Hypothalamus (tissue), 51 donors: ENCODE results near the gene OR4D1.
"Not testable (repeated sequence)": the region's sequence is repeated elsewhere in the genome, so short reads cannot be mapped to it uniquely, and the experiment has no call there.

Source experiments
- DNase-seq, 51 donors: peaks; one replicate each; lab custom pipeline; 2025; lab: John Stamatoyannopoulos, UW

The OR4D1 gene

DNA sequence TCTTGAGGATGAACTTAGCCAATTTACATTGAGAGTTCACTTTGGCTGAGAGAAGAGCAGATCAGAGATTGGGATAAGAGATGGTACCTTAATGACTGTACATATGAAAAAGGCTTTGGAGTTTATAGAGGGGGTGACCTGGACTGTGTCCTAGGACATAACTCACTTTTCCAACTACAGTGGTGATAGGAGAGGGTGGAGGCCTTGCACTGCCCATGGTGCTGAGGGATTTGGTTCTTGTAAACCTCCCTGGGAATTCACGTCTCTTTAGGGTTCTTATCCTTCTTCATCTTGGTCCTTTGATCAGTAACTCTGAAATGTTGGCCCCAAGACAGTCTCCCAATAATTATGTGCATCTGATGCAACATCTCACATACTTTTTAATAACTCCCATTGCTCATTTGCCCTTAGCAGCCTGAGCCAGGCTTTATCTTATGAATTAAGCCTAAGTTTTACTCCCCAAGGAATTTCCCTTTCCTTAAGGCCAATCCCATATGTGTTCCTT is at the start of gene OR4D1:
OR4D1 (plus strand) TSS at position 455 of the 505 bp plus-strand sequence. CDS start 6,770 bp downstream, outside the sequence.
- DNase-seq: no peak

DNA sequence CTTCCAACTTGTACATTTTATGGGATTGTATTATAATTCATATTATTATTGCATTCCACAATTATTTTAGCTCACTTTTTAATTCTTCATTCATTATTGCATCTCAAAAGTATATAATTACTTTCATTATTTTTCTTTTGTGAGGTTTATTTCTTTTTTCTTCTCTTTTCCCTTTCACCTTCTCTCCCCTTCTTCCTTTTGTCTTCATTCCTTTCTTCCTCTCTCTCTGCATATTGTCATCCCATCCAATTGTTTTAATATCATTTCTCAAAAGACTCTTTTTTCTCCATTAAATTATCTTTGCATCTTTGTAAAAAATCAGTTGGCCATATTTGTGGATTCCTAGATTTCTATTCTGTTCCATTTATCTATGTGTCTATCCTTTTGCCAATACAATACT is 47.7 kb upstream of the OR4D1 start:
- no peak for DNase-seq

DNA sequence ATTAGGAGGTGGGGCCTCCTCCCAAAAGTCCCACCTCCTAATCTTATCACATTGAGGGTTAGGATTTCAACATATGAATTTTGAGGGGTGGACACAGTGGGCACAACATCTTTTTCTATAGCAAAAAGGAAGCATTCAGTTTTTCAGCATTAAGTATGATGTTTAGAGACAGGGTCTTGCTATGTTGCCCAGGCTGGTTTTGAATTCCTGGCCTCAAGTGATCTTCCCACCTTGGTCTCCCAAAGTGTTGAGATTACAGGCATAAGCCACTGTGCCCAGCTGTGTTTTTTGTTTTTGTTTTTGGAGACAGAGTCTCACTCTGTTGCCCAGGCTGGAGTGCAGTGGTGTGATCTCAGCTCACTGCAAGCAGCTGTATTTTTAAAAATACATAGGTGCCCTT is 46.3 kb upstream of the OR4D1 start:
- not testable (repeated sequence) for DNase-seq

DNA sequence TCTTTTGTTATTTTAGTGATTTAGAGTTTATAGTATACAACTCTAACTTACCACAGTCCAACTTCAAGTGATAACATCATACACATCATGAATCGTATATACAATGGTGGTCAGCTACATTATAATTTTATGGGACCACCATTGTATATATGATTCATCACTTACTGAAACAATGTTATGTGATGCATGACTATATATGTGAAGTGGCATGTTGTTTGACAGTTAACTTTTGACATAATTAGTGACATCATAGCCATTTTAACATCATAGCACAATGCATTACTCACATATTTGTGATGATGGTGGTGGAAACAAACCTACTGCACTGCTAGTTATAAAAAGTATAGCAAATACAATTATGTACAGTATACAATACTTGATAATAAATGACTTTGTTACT is 43.1 kb upstream of the OR4D1 start:
- no peak for DNase-seq

DNA sequence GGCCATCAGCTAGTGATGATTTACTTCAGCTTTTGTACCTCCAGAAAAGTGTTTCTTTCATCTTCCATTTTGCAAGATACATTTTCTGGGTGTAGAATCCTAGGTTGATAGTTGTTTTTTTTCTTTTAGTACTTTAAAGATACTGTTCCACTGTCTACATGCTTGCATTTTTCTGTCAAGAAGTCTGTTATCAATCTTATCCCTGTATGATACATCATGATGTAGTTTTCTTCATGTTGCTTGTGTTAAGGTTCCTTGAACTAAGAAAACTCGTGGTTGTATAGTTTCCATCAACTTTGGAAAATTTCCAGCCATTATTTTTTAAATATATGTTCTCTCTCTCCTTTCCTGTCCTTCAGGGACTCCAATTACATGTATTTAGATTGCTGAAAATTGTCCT is 40.9 kb upstream of the OR4D1 start:
- DNase-seq: no peak

DNA sequence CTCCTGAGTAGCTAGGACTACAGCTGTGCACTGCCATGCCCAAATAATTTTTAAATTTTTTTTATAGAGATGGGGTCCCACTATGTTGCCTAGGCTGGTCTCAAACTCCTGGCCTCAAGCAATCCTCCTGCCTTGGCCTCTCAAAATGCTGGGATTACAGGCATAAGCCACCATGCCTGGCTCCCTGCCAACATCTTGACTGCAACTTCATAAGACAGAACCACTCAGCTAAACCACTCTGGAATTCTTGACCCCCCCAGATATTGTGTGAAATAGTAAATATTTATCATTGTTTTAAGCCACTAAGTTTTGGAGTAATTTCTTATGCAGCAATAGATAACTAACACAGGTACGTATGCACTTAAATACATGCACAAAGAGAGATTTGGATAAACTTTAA is 39.0 kb upstream of the OR4D1 start:
- no peak for DNase-seq

DNA sequence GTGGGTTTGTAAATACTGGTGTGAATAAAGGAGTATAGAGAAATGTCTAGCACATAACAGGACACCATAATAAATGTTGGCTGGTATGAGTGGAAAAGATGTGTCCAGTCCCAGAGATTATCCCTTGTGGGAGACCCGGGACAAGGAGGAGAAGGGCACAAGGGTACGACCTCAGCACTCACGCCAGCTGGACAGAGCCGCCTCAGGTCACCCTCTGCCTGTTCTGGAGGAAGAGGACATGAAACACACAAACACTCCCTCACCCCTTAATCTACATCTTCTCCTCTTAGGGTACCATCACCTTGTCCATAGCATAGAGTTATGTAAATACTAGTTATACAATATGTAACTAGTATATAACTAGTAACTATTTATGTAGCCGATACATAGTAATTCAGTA is 38.2 kb upstream of the OR4D1 start:
- no peak for DNase-seq

DNA sequence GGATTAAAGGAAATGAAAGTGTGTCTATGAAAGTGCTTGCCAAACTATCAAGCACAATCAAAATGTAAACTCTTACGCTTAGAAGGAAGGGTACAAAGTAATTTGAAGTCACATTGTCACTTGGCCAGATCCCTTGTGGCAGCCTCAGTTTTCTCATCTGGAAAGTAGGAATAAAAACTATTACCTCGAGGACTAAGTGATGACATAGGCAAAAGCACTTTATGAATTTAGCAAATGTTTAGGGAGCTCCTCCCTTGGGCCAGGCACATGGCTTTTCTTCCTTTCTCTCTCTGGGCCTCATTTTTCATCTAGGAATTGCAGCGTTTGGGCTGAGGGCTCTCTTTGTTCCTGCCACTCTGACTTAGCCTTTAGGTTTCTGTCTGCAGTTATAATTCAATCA is 36.5 kb upstream of the OR4D1 start:
- DNase-seq: no peak

DNA sequence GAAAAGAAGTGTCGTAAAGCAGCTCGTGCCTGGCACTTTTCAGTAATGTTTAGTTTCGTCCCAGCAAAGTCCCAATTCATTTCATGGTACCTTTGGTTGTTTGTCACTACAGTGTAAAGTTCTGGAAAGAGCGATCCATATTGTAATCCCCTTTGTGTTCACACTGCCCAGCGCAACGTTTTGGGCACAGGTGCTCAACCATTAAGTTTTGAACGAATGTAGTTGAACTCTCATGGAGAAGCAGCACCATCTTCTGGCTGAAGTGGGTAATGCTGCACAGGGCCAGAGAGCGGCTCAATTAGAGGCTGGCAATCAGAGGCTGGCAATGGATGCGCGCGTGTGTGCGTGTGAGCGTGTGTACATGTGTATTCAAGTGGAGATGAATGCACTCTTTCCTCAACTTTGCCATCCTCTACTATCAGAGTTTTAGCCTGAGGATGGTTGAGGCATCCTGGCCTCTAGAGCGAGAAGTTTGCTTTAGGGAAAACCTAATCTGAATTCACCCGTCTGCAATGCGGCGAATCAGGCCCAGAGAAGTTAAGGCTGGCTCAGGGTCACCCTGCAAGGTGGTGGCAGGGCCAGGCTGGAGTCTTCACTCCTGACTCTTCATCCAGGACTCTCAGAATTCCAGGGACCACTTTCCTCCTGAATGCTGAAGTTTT is 35.1 kb upstream of the OR4D1 start:
- peak in 46 of 51 donors; percentile 9 to 81 (median 46) for DNase-seq

DNA sequence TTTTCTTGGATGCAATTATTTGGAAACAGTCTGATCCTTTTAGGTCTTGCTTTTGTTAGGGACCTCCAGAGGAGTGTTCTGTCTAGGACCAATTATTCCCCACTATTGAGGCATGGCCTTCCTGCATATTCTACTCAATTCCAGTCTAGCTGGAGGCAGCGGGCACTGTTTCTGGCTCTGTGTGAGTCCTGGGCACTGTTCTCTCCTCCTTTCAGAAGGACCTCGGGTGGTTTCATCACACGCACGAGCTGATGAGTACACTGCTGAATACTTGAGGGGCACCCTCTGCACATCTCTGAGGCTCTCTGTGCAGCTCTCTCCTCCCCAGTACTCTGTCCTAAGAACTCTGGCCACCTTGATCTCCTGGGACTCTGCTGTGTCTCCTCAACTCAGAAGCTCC is 34.2 kb upstream of the OR4D1 start:
- no peak for DNase-seq

DNA sequence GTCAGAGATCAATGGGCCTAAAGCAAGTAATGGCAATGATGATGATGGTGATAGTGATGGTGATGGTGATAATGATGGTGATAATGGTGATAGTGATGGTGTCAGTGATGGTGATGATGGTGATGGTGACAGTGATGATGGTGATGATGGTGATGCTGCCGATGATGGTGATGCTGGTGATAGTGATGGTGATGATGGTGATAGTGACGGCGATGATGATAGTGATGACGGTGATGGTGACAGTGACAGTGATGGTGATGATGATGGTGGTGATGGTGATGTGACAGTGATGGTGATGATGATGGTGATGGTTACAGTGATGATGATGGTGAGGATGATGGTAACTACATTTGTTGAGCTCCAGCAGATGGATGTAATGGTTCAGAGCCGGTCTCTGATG is 30.8 kb upstream of the OR4D1 start:
- DNase-seq: no peak

DNA sequence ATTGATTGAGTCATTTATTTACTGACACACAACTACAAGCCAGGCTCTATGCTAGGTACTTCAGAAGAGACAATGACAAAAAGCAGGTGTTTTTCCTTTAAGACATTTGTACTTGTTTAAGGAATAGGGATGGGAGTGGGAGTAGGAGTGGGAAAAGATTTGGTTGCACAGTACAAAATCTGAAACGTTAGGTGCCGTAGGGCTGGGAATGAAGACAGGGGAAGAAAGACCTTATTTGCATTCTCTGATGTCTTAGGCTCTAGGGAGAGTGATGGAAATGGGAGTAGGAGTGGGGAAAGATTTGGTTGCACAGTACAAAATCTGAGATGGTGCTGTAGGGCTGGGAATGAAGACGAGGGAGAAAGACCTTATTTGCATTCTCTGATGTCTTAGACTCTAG is 28.7 kb upstream of the OR4D1 start:
- DNase-seq: no peak

DNA sequence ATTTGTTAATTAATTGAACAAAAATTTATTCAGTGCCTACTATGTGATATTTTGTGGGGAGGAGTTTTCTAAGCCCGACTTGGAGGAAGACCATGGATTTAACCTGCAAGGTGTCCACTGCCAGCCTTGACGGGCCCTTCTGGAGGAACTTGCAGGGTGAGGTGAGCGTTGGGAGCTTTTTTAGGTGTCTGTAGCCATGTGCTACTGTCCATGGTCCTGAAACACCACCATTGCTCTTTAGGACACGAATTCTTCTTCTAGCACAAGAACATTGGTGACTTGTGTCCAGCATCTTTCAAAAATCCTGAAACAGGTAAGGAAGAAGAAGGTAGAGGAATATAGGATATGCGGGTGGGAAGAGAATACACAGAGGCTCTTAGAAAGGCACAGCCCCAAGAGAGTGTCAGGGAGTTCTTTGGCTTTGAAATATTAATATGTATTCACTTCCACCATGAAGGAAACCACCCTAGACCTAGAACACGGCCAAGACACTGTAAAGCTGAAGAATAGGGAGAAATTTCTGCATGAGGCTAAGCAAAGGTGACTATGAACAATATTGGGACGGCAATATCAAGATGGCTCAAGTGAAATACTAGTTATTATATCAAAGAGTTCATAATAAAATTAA is 27.9 kb upstream of the OR4D1 start:
- DNase-seq: no peak

DNA sequence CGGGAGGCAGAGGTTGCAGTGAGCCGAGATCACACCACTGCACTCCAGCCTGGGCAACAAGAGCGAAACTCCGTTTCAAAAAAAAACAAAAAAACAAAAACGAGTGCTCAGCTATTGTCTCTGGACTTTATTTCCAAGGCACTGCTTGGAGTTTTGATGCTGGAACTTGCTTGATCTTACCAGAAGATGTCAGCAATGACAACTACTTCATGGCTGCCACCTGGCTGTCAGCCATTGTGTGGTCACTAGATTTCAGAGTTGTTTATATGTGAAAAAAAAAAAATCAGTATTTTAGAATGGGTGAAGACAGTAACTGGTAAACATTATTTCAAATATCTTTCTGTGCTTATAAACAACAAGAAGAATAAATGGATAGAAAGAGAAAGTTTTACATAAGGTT is 26.3 kb upstream of the OR4D1 start:
- DNase-seq: peak in 4 of 51 donors; percentile 1 to 8 (median 8)

DNA sequence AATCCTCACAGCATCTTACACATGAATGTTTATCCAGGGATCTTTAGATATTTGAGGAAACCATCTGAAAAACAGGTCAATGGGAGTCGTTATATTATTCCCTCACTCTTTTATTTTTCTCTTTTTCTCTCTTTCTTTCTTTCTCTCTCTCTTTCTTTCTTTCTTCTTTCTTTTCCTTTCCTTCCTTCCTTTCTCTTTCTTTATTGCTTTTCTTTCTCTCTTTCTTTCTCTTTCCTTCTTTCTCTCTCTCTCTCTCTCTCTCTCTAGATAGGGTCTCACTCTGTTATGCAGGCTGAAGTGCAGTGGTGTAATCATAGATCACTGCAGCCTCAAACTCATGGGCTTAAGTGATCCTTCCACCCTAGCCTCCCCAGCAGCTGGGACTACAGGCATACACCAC is 20.3 kb upstream of the OR4D1 start:
- DNase-seq: no peak

DNA sequence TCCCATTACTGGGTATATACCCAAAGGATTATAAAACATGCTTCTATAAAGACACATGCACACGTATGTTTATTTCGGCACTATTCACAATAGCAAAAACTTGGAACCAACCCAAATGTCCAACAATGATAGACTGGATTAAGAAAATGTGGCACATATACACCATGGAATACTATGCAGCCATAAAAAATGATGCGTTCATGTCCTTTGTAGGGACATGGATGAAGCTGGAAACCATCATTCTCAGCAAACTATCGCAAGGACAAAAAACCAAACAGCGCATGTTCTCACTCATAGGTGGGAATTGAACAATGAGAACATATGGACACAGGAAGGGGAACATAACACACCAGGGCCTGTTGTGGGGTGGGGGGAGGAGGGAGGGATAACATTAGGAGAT is 15.5 kb upstream of the OR4D1 start:
- not testable (repeated sequence) for DNase-seq

DNA sequence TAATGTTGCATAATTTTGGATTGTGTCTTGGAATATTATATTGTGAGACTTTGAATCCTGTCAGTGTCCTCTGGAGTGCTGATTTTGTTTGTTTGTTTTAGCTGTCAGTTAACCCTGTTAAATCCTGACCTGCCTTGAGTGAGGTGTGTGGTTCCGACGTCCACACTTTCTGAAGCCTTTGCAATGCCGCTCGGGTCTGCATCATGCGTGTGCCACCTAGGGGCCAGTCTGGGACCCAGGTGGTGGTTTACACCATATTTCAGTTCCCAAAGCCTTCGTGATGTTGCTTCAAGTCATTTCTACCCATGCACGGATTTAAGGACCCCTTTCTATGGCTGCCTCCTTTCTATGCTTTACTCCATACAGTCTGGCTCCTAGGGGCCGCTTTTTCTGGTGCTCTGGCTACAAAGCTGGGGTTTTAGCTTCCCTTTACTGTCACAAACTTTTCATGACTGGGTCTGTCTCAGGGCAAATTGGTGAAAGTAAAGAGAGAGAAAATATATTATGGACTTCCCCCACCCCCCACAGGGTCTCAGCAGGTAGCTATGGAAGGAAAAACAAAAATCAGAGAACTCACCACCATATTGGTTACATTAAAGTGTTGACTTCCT is 11.4 kb upstream of the OR4D1 start:
- no peak for DNase-seq

DNA sequence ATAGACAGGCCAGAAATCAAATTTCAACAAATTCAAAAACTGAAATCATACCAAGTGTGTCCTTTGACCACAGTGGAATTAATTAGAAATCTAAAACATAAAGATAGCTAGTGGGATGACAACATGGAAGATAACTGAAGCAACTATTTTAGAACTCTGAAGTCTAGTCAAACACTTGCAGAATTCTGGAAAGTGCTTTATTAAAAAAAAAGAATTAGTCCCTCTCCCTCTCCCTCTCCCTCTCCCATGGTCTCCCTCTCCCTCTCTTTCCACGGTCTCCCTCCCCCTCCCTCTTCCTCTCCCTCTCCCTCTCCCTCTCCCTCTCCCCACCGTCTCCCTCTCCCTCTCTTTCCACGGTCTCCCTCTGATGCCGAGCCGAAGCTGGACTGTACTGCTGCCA is 6.7 kb upstream of the OR4D1 start:
- DNase-seq: no peak

DNA sequence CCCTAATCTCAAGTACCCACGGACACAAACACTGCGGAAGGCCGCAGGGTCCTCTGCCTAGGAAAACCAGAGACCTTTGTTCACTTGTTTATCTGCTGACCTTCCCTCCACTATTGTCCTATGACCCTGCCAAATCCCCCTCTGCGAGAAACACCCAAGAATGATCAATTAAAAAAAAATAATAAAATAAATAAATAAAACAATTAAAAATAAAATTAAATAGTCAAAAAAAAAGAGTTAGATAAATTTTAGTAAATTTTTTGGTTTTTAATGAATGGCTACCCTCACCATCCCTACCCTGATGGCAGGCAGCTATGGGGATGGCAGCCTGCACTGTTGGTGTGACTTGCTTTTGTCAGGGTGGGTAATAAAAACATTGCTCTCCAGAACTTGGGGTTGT is 4.8 kb upstream of the OR4D1 start:
- DNase-seq: not testable (repeated sequence)

DNA sequence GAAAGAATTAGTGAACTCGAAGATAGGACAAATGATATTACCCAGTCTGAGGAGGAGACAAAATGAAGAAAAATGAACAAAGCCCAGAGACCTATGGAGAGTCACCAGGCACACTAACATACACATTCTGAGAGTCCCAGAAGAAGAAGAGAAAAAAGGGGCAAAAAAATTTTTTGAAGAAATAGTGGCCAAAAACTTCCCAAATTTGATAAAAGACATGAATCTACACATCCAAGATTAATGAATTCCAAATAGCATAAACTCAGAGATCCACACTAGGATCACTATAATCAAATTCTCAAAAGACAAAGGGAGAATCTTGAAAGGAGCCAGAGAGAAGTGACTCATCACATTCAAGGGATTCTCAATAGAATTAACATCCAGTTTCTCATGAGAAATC is 3.4 kb upstream of the OR4D1 start:
- no peak for DNase-seq

DNA sequence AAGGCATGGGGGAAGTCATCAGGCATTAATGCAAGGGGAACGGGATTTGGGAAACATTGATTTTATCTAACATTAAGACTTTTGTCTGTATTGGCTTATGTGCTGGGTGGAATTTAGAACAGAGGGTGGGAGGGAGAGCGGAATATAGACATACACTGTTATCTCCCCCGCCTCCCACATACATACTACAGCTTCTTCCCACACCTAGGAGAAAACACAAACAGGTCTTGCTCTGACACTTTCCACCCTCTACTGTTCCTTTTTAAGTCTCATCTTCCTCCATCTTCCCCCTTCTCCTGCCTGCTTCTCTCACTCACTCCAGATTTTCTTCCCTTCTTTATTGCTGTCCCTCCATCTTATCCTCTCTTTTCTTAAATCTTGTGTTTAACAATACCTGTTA is 425 bp downstream of the OR4D1 start:
- DNase-seq: no peak

DNA sequence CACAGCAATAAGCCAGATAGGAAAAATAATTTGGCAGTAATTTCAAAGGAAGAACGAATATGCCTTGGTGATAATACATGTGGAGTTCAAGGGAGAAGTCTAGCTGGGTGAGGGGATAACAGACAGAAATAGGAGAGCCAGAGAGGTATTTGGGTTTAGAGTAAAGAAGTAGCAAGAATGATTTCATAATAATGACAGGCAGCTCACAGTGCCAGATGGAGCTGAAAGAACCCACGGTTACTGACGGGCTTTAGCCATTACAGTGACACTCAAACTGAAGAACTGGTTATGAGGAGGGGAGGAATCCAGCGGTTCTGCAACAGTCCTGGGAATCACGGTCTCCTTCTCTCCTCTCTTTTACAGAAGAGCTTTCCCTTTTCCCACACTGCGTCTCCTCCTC is 2.2 kb downstream of the OR4D1 start:
- no peak for DNase-seq
